Measurements from ENCODE around the gene ULK4. TPM values are rescaled to one million over a fixed set of nuclear protein-coding genes. Genes with fewer than 3 reads are reported as not detected.
"Not testable (repeated sequence)": the region's sequence is repeated elsewhere in the genome, so short reads cannot be mapped to it uniquely, and the experiment has no call there.

Gene ULK4
- total RNA-seq, 4 donors from 2014 or later: 15.8 to 20.6 (median 16.3) TPM

DNA sequence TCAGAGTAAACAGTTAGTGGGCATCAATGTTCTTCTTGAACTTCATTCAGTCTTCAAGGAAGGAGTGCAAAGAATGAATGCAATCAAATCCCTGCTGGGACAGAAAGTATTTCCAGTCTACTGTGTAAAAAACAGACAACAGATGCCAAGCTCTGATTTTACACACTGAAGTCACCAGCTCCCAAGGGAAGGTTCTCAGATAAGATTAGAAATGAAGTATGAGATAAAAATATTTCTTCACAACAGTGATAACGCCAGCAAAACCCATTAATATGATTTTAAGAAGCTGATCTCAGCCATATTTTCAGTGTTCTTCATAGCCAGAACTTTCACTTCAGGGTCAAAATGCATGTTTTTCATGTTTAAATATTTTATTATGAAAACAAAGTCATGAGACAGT, 497.0 kb downstream of the ULK4 start:
- DNase-seq (ENCODE audit: low spot score): no peak
- no peak for TF ChIP-seq CTCF (IDR thresholded peaks at IDR 0.05)
- ATAC-seq (ENCODE audit: low FRiP score): no peak

DNA sequence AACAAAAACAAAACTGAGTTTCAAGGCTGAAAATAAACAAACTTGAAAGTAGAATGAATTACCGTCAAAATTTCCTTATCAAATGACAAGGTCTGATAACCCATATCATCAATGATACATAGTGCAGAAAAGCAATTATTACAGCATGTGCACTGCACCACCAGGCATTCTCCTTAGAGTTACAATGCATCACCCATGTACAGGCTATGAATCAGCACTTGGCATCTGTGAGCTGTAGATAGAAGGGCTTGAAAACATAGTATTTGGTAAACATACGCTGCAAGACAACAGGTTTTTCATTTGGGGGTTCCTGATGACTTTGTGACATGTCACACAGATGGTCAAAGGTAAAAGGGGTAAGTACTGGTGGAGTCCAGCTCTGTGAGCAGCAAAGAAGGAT, 497.5 kb downstream of the ULK4 start:
- ATAC-seq (ENCODE audit: low FRiP score) (no peak), DNase-seq (ENCODE audit: low spot score) (no peak)
- no peak for TF ChIP-seq CTCF (IDR thresholded peaks at IDR 0.05)

DNA sequence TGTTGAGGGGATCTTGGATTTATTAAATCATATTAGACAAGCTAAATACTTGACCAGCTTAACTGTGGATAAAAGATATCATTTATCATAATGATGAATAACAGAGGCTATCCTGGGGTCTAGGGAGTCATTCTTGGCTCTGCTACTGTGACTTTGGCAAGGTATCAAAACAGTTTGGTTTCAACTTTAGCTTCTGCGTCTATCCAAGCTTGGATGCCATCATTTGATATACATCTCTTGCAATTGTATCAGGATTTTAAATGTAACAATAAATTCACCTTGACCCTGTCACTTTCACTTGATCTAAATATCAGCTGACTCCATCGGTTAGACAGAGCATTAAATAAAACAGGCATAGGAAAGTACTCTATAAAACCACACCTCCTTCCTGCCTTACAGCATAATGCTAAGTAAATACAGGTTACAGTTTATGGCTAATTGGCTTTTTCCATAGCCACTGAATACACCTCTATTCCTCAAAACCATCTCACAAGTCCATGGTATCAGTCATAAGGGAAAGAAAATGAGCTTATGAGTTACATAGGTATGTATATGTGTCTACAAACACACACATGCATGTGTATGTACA, 499.7 kb downstream of the ULK4 start:
- TF ChIP-seq CTCF (IDR thresholded peaks at IDR 0.05): no peak
- ATAC-seq (ENCODE audit: low FRiP score): no peak
- no peak for DNase-seq (ENCODE audit: low spot score)

DNA sequence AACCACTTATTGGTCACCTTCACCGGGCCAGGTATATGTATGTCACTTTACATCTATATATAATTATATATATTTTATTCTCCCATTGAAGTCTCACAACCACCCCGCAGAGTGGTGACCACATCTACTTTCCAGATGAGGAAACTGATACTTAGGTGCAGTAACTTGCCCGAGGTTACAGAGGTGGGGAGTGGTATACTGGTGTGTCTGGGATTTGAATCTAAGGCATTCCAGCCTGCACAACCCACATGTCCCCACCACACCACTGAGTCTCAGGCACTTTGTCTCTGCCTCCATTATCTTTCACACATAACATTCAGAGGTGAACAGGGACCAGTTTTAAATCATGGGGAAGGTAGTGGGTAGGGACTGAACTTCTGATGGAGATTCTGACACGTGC, 501.2 kb downstream of the ULK4 start:
- DNase-seq (ENCODE audit: low spot score) (no peak), ATAC-seq (ENCODE audit: low FRiP score) (no peak)
- no peak for TF ChIP-seq CTCF (IDR thresholded peaks at IDR 0.05)

GRCh38 chr3:41457176-41457575, 504.7 kb downstream of the ULK4 start:
- DNase-seq (ENCODE audit: low spot score) (no peak), ATAC-seq (ENCODE audit: low FRiP score) (no peak)
- no peak for TF ChIP-seq CTCF (IDR thresholded peaks at IDR 0.05)

DNA sequence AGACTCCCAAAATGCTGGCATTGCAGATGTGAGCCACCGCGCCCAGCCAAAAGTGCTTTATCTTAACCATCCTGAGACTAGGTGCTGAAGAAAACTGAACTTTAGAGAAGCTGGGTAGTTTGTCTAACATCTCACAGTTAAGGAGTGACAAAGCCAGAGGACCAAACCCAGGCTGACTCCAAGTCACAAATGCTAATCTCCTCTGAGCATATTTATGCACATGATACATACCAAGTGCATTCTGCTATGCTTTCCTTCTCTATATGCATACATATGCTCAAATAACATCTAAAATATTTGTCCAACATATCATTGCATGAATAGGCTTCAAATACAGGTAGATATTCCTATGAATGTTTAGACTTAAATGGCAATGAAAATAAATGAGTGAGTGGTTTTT, 505.7 kb downstream of the ULK4 start:
- no peak for DNase-seq (ENCODE audit: low spot score)
- no peak for ATAC-seq (ENCODE audit: low FRiP score)
- TF ChIP-seq CTCF (IDR thresholded peaks at IDR 0.05): no peak

DNA sequence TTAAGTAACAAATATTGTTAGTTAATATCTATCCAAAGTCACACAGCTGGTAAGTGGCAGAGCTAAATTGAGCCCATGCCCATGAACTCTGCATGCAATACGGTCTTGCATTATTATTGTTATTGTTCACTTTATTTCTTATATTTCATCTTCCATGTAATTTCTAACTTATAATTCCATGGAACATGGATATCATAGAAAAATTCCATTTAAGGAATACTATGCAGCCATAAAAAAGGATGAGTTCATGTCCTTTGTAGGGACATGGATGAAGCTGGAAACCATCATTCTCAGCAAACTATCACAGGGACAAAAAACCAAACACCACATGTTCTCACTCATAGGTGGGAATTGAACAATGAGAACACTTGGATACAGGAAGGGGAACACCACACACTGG, 508.3 kb downstream of the ULK4 start:
- ATAC-seq (ENCODE audit: low FRiP score); DNase-seq (ENCODE audit: low spot score): not testable (repeated sequence)

Measured in omental fat pad (tissue), 4 donors.